ENCODE measurements around the gene PRAME.

PRAME gene

GRCh38 chr22:22508274-22509176, 50.5 kb downstream of the PRAME start, which contains the start of gene ZNF280B:
Gene ZNF280B, minus strand, starts transcription at chr22:22508742. Its CDS starts 19,344 bp downstream, at chr22:22489398.
- TF ChIP-seq CTCF (IDR thresholded peaks at IDR 0.05; ENCODE audit: borderline replicate concordance, control extremely low read depth, extremely low read depth, insufficient read depth, missing control alignments) = peak; percentile 89
- DNase-seq (ENCODE audit: low spot score) = peak; percentile 91
- in situ Hi-C loops (cut with MboI; ENCODE audit: low sequenced_read_pairs, unreplicated experiment) = no loop called here

GRCh38 chr22:22507743-22508273, 51.3 kb downstream of the PRAME start:
- no peak for DNase-seq (ENCODE audit: low spot score)
- no peak for TF ChIP-seq CTCF (IDR thresholded peaks at IDR 0.05; ENCODE audit: borderline replicate concordance, control extremely low read depth, extremely low read depth, insufficient read depth, missing control alignments)
- in situ Hi-C loops (cut with MboI; ENCODE audit: low sequenced_read_pairs, unreplicated experiment) = no loop called here

GRCh38 chr22:22506736-22507135, 52.3 kb downstream of the PRAME start:
- no peak for TF ChIP-seq CTCF (IDR thresholded peaks at IDR 0.05; ENCODE audit: borderline replicate concordance, control extremely low read depth, extremely low read depth, insufficient read depth, missing control alignments)
- in situ Hi-C loops (cut with MboI; ENCODE audit: low sequenced_read_pairs, unreplicated experiment) = no loop called here

GRCh38 chr22:22498267-22498666, 60.8 kb downstream of the PRAME start:
- no peak for DNase-seq (ENCODE audit: low spot score)
- no peak for TF ChIP-seq CTCF (IDR thresholded peaks at IDR 0.05; ENCODE audit: borderline replicate concordance, control extremely low read depth, extremely low read depth, insufficient read depth, missing control alignments)
- in situ Hi-C loops (cut with MboI; ENCODE audit: low sequenced_read_pairs, unreplicated experiment) = no loop called here

More at GRCh38 chr22:22506736-22507135, 52.3 kb downstream of the PRAME start:
- DNase-seq (ENCODE audit: low spot score) = no peak

Measured in GM13976 (cell line).